ENCODE data around the gene CNPY1. TPM values are rescaled to one million over a fixed set of nuclear protein-coding genes. Genes with fewer than 3 reads are reported as not detected.

CNPY1 gene
- total and polyA plus RNA-seq, 9 donors = 0.05 TPM; not detected in 8

DNA sequence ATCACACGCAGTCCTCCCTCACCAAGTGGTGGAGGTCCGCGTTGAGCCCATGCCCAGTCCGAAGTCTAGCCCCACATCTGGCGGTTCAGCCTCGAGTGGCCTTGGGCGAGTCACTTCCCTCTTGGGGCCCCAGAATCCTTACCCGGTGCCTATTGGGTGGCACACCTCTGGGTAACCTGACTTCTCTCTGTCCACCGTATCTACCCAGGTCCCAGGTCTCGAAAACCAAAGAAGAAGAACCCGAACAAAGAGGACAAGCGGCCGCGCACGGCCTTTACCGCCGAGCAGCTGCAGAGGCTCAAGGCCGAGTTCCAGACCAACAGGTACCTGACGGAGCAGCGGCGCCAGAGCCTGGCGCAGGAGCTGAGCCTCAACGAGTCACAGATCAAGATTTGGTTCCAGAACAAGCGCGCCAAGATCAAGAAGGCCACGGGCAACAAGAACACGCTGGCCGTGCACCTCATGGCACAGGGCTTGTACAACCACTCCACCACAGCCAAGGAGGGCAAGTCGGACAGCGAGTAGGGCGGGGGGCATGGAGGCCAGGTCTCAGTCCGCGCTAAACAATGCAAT, 84.1 kb downstream of the CNPY1 start:
- H3K9me3 ChIP-seq = no peaks in the 10 kb centered on the region
- TF ChIP-seq CTCF (IDR thresholded peaks at IDR 0.05) (no peak), POLR2A (IDR thresholded peaks at IDR 0.05) (no peak), EP300 (IDR thresholded peaks at IDR 0.05) (no peak)
- DNase-seq = no peak
- no peaks in the 10 kb centered on the region for H3K36me3 ChIP-seq
- peaks cover 2% of the 10 kb centered on the region for H3K4me1 ChIP-seq (ENCODE audit: insufficient read depth)
- intact Hi-C loops (cut with DNase I) = no loop called here
- H3K4me3 ChIP-seq = no peak overlapping the region
- H3K27ac ChIP-seq = no peak overlapping the region
- H3K27me3 ChIP-seq = peaks cover 5% of the 10 kb centered on the region
- WGBS, 3 donors = 25 to 40% (median 36%) methylated on average over 33 of the region's 33 CpGs

DNA sequence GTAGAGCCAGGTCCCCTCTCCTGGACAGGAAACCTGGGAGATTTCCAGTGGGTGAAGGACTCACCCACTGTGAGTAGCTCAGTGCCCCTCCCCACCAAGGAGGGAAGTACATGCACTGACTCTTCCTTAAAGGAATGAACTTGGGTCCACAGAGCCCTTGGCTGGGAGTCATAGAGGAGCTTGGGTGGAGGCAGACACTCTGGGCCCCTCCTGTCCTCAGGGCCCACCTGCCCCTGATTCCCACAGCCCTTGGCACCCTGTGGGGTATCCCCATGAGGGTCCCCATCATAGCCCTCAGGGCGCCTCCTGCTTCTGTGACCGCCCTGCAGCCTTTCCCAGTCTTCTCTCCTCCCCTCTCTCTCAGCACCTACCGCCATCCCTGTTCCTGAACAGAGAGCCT, 84.7 kb downstream of the CNPY1 start:
- TF ChIP-seq POLR2A (IDR thresholded peaks at IDR 0.05) (no peak), EP300 (IDR thresholded peaks at IDR 0.05) (no peak)
- no peak overlapping the region for H3K27ac ChIP-seq
- no peaks in the 10 kb centered on the region for H3K36me3 ChIP-seq
- no peak for DNase-seq
- H3K4me3 ChIP-seq = no peak overlapping the region
- WGBS, 3 donors = 37 to 70% (median 68%) methylated on average over 3 of the region's 3 CpGs
- intact Hi-C loops (cut with DNase I) = no loop called here
- H3K4me1 ChIP-seq (ENCODE audit: insufficient read depth) = no peaks in the 10 kb centered on the region
- peaks cover 5% of the 10 kb centered on the region for H3K27me3 ChIP-seq
- H3K9me3 ChIP-seq = no peaks in the 10 kb centered on the region

- DNase-seq = no peak
- Histone ChIP-seq H3K9me3 (no peaks in the 10 kb centered on the region), H3K36me3 (no peaks in the 10 kb centered on the region), H3K4me1 (ENCODE audit: insufficient read depth) (no peaks in the 10 kb centered on the region), H3K27ac (no peak overlapping the region), H3K27me3 (peaks cover 5% of the 10 kb centered on the region), H3K4me3 (no peak overlapping the region)
- TF ChIP-seq POLR2A (IDR thresholded peaks at IDR 0.05) (no peak), EP300 (IDR thresholded peaks at IDR 0.05) (no peak), CTCF (IDR thresholded peaks at IDR 0.05) (no peak)
- intact Hi-C loops (cut with DNase I) = no loop called here
- 23 to 51% (median 37%) methylated on average over 8 of the region's 8 CpGs for WGBS, 3 donors
Observed at GRCh38 chr7:155460926-155461613, 85.3 kb downstream of the CNPY1 start.

GRCh38 chr7:155459700-155460461, 86.5 kb downstream of the CNPY1 start:
- Histone ChIP-seq H3K27ac (no peak overlapping the region), H3K36me3 (no peaks in the 10 kb centered on the region), H3K4me3 (no peak overlapping the region), H3K9me3 (no peaks in the 10 kb centered on the region), H3K4me1 (ENCODE audit: insufficient read depth) (no peaks in the 10 kb centered on the region), H3K27me3 (no peaks in the 10 kb centered on the region)
- DNase-seq = no peak
- 9 to 19% (median 11%) methylated on average over 34 of the region's 34 CpGs for WGBS, 3 donors
- intact Hi-C loops (cut with DNase I) = loop anchor here in 1 of 4 donors (10.0 kb wide), 1 partner anchor 165 kb away; the partner anchor contains the start of gene INSIG1
- TF ChIP-seq CTCF (IDR thresholded peaks at IDR 0.05) = no peak
- TF ChIP-seq POLR2A (IDR thresholded peaks at IDR 0.05) = no peak
- no peak for TF ChIP-seq EP300 (IDR thresholded peaks at IDR 0.05)
